H9 (cell line): ENCODE data around the gene MTMR3. TPM values are rescaled to one million over a fixed set of nuclear protein-coding genes. Genes with fewer than 3 reads are reported as not detected.

Experiments used
- DNase-seq: peaks from one replicate; pipeline ENCODE4 v3.0.0-alpha.2; 2017
- H2AFZ ChIP-seq: one replicate; pipeline ENCODE4 v1.6.1; 2013; ENCODE audit warnings: mild to moderate bottlenecking, low read length, control low read depth, moderate library complexity
- H2AK5ac ChIP-seq: 2 replicates; pipeline ENCODE4 v1.6.1; 2013; ENCODE audit warnings: low read length, control low read depth, mixed read lengths; ENCODE audit not compliant: insufficient read length
- H2BK120ac ChIP-seq: one replicate; pipeline ENCODE4 v1.6.1; 2013; ENCODE audit warnings: low read depth, mild to moderate bottlenecking, low read length, control low read depth, inconsistent platforms; ENCODE audit not compliant: poor library complexity, severe bottlenecking
- H2BK12ac ChIP-seq: 2 replicates; pipeline ENCODE4 v1.6.1; 2013; ENCODE audit warnings: low read length, control low read depth, mixed read lengths, low read depth; ENCODE audit not compliant: insufficient read length
- H2BK15ac ChIP-seq: 2 replicates; pipeline ENCODE4 v1.6.1; 2013; ENCODE audit warnings: low read depth, low read length, control low read depth
- H2BK20ac ChIP-seq: one replicate; pipeline ENCODE4 v1.6.1; 2013; ENCODE audit warnings: low read depth, mild to moderate bottlenecking, low read length, control low read depth, inconsistent platforms; ENCODE audit not compliant: poor library complexity, severe bottlenecking
- H2BK5ac ChIP-seq: 2 replicates; pipeline ENCODE4 v1.6.1; 2013; ENCODE audit warnings: low read length, control low read depth, mixed read lengths; ENCODE audit not compliant: insufficient read length
- H3K14ac ChIP-seq: 2 replicates; pipeline ENCODE4 v1.6.1; 2013; ENCODE audit warnings: low read length, control low read depth; ENCODE audit not compliant: insufficient read depth
- H3K18ac ChIP-seq: 2 replicates; pipeline ENCODE4 v1.6.1; 2013; ENCODE audit warnings: low read depth, mild to moderate bottlenecking, mixed read lengths, low read length, control low read depth; ENCODE audit not compliant: insufficient read length
- H3K23ac ChIP-seq: 2 replicates; pipeline ENCODE4 v1.6.1; 2013; ENCODE audit warnings: low read length, control low read depth, mixed read lengths, low read depth; ENCODE audit not compliant: insufficient read length
- H3K23me2 ChIP-seq: 2 replicates; pipeline ENCODE4 v1.6.1; 2013; ENCODE audit warnings: low read depth, mild to moderate bottlenecking, mixed read lengths, low read length, control low read depth; ENCODE audit not compliant: insufficient read length, poor library complexity, severe bottlenecking
- H3K27ac ChIP-seq: 2 replicates; pipeline ENCODE4 v1.5.1; 2013; ENCODE audit warnings: low read length, control low read depth, mixed read lengths, low read depth; ENCODE audit not compliant: insufficient read length
- H3K27me3 ChIP-seq: 2 replicates; pipeline ENCODE4 v1.6.1; 2013; ENCODE audit warnings: low read length, control low read depth, inconsistent platforms; ENCODE audit not compliant: insufficient read depth
- H3K4ac ChIP-seq: 2 replicates; pipeline ENCODE4 v1.6.1; 2013; ENCODE audit warnings: low read depth, mild to moderate bottlenecking, control low read depth, inconsistent platforms, low read length, moderate library complexity
- H3K4me1 ChIP-seq: 2 replicates; pipeline ENCODE4 v1.6.1; 2013; ENCODE audit warnings: low read length, control low read depth, inconsistent platforms; ENCODE audit not compliant: insufficient read depth
- H3K4me2 ChIP-seq: 2 replicates; pipeline ENCODE4 v1.6.1; 2013; ENCODE audit warnings: low read length, control low read depth, mixed read lengths; ENCODE audit not compliant: insufficient read length, insufficient read depth
- H3K56ac ChIP-seq: 2 replicates; pipeline ENCODE4 v1.6.1; 2013; ENCODE audit warnings: low read depth, mild to moderate bottlenecking, mixed read lengths, low read length, control low read depth; ENCODE audit not compliant: insufficient read length
- H3K79me1 ChIP-seq: 2 replicates; pipeline ENCODE4 v1.6.1; 2013; ENCODE audit warnings: low read depth, mild to moderate bottlenecking, moderate library complexity, low read length, control low read depth, inconsistent platforms; ENCODE audit not compliant: insufficient read depth, poor library complexity, severe bottlenecking
- H3K79me2 ChIP-seq: 2 replicates; pipeline ENCODE4 v1.6.1; 2013; ENCODE audit warnings: low read length, control low read depth, inconsistent platforms; ENCODE audit not compliant: insufficient read depth
- H3K9ac ChIP-seq: 2 replicates; pipeline ENCODE4 v1.6.1; 2013; ENCODE audit warnings: low read length, control low read depth, mixed read lengths; ENCODE audit not compliant: insufficient read length; ENCODE audit errors: extremely low read depth
- H3K9me3 ChIP-seq: one replicate; pipeline ENCODE4 v1.6.1; 2013; ENCODE audit warnings: low read depth, low read length, inconsistent platforms; ENCODE audit not compliant: control insufficient read depth
- H3T11ph ChIP-seq: one replicate; pipeline ENCODE4 v1.6.1; 2013; ENCODE audit warnings: mild to moderate bottlenecking, low read length, control low read depth, inconsistent platforms
- H4K20me1 ChIP-seq: one replicate; pipeline ENCODE4 v1.6.1; 2013; ENCODE audit not compliant: control insufficient read depth, insufficient read length, insufficient read depth
- H4K5ac ChIP-seq: 2 replicates; pipeline ENCODE4 v1.6.1; 2013; ENCODE audit warnings: low read depth, mild to moderate bottlenecking, mixed read lengths, low read length, control low read depth; ENCODE audit not compliant: insufficient read length
- H4K8ac ChIP-seq: replicated peaks from 2 replicates; pipeline ENCODE4 v1.6.1; 2013; ENCODE audit warnings: low read length, control low read depth, mixed read lengths, low read depth; ENCODE audit not compliant: insufficient read length
- H4K91ac ChIP-seq: 2 replicates; pipeline ENCODE4 v1.6.1; 2013; ENCODE audit warnings: low read depth, mild to moderate bottlenecking, moderate library complexity, mixed read lengths, low read length, control low read depth; ENCODE audit not compliant: insufficient read length
- H3K27ac Mint-ChIP-seq, 3 experiments: 2 replicates in 2 of 3; 3 replicates in 1 of 3; pipeline ENCODE4 v1.8.0; 2020 to 2021; ENCODE audit warnings: mixed read lengths in 3 of 3, mild to moderate bottlenecking in 1 of 3, moderate library complexity in 1 of 3
- H3K27me3 Mint-ChIP-seq: 2 replicates; pipeline ENCODE4 v1.8.0; 2021; ENCODE audit warnings: low read depth, mild to moderate bottlenecking, moderate library complexity, mixed read lengths
- H3K36me3 Mint-ChIP-seq, 3 experiments: 2 replicates in 2 of 3; 3 replicates in 1 of 3; pipeline ENCODE4 v1.8.0; 2020 to 2021; ENCODE audit warnings: low read depth in 3 of 3, mixed read lengths in 3 of 3; ENCODE audit not compliant: insufficient read depth in 1 of 3
- H3K4me1 Mint-ChIP-seq, 2 experiments: 2 replicates each; pipeline ENCODE4 v1.8.0; 2020; ENCODE audit warnings: mixed read lengths in 2 of 2
- H3K4me3 Mint-ChIP-seq, 2 experiments: 2 replicates in 1 of 2; 3 replicates in 1 of 2; pipeline ENCODE4 v1.8.0; 2020 to 2021; ENCODE audit warnings: mild to moderate bottlenecking in 2 of 2, mixed read lengths in 2 of 2, moderate library complexity in 1 of 2
- H3K9me3 Mint-ChIP-seq, 2 experiments: 2 replicates in 1 of 2; 3 replicates in 1 of 2; pipeline ENCODE4 v1.8.0; 2020; ENCODE audit warnings: mild to moderate bottlenecking in 2 of 2, mixed read lengths in 2 of 2, moderate library complexity in 1 of 2
- CTCF ChIP-seq: fragments of 200-600 bp; sonication (generic); conservative IDR thresholded peaks from 3 replicates; pipeline ENCODE4 v1.8.0; 2021; ENCODE audit warnings: antibody characterized with exemption, mild to moderate bottlenecking
- WGBS: extraction: QIAGEN DNeasy Blood & Tissue Kit; methylation state at CpG from one replicate; pipeline ENCODE4 v1.1.7; 2013; ENCODE audit warnings: missing lambda C conversion rate, low lambda C conversion rate, mixed read lengths; ENCODE audit not compliant: insufficient read length; ENCODE audit errors: extremely low coverage; 5-methylcytosine and 5-hydroxymethylcytosine counted together
- total RNA-seq: library from RNA; stranded (reverse); gene quantifications from 2 replicates; pipeline ENCODE4 v1.2.1, GENCODE V29; 2021

Gene MTMR3
- total RNA-seq, 1 experiment from 2014 or later, result 19.8 TPM

- Histone ChIP-seq H3T11ph (no peak overlapping the region), H3K27ac (no peak overlapping the region), H3K79me2 (peaks cover 3% of the 10 kb centered on the region; the same call in 1 of the 2 replicates), H2BK20ac (no peak overlapping the region), H4K8ac (no peak overlapping the region), H2AFZ (no peak overlapping the region), H3K9ac (no peak overlapping the region), H2BK12ac (no peak overlapping the region), H3K4me1 (no peaks in the 10 kb centered on the region; the same call in 1 of the 2 replicates), H3K9me3 (no peaks in the 10 kb centered on the region), H4K91ac (no peak overlapping the region), H3K4me2 (no peak overlapping the region), H3K14ac (no peak overlapping the region), H3K56ac (no peak overlapping the region), H4K20me1 (no peaks in the 10 kb centered on the region), H3K4ac (no peak overlapping the region), H2BK15ac (no peak overlapping the region), H2AK5ac (no peak overlapping the region), H3K27me3 (no peaks in the 10 kb centered on the region), H3K18ac (no peak overlapping the region), H3K23ac (no peak overlapping the region), H3K79me1 (peaks cover 4% of the 10 kb centered on the region), H2BK5ac (no peak overlapping the region), H4K5ac (no peak overlapping the region), H2BK120ac (no peak overlapping the region), H3K23me2 (no peaks in the 10 kb centered on the region)
- no peaks in the 10 kb centered on the region for H3K27me3 Mint-ChIP-seq
- no peaks in the 10 kb centered on the region for H3K9me3 Mint-ChIP-seq
- no CpG with 5 or more reads among the region's 4 CpGs for WGBS
- H3K36me3 Mint-ChIP-seq, result no peaks in the 10 kb centered on the region
- DNase-seq, result no peak
- peak overlapping the region; percentile 6 to 49; a peak in 3 of 5 replicates for H3K4me3 Mint-ChIP-seq
- H3K4me1 Mint-ChIP-seq, result peaks cover 73 to 75% of the 10 kb centered on the region in 2 experiments
- no peak for TF ChIP-seq CTCF
- H3K27ac Mint-ChIP-seq, result peak overlapping the region in 2 of 3 experiments; percentile 83 to 98; a peak in 4 of 7 replicates
These were observed 32.1 kb downstream of the MTMR3 start for GRCh38 chr22:29914991-29915533.
